Duodenal mucosa (tissue), 2 donors: Measurements from ENCODE around the gene CTCFL.
"Not testable (repeated sequence)": the region's sequence is repeated elsewhere in the genome, so short reads cannot be mapped to it uniquely, and the experiment has no call there.

Source experiments
- H3K27ac ChIP-seq: one replicate; pipeline ENCODE4 v1.7.0; 2013; ENCODE audit warnings: low read depth, low read length
- H3K27me3 ChIP-seq, 2 donors: one replicate each; pipeline ENCODE4 v1.7.0; 2013; ENCODE audit warnings: low read length in 2 of 2, control low read depth in 1 of 2; ENCODE audit not compliant: insufficient read depth in 2 of 2, control insufficient read depth in 1 of 2
- H3K36me3 ChIP-seq, 2 donors: one replicate each; pipeline ENCODE4 v1.7.0; 2013; ENCODE audit warnings: low read length in 2 of 2, control low read depth in 1 of 2; ENCODE audit not compliant: insufficient read depth in 2 of 2, control insufficient read depth in 1 of 2
- H3K4me1 ChIP-seq, 2 donors: one replicate each; pipeline ENCODE4 v1.7.0; 2013; ENCODE audit warnings: low read length in 2 of 2, control low read depth in 1 of 2; ENCODE audit not compliant: insufficient read depth in 2 of 2, control insufficient read depth in 1 of 2
- H3K4me3 ChIP-seq, 2 donors: one replicate each; pipeline ENCODE4 v1.7.0; 2013; ENCODE audit warnings: low read length in 2 of 2, low read depth in 1 of 2
- H3K9ac ChIP-seq, 2 donors: one replicate each; pipeline ENCODE4 v1.7.0; 2013; ENCODE audit warnings: low read length in 2 of 2, low read depth in 1 of 2
- H3K9me3 ChIP-seq, 2 donors: one replicate each; pipeline ENCODE4 v1.7.0; 2013; ENCODE audit warnings: low read length in 2 of 2, control low read depth in 1 of 2; ENCODE audit not compliant: control insufficient read depth in 1 of 2

Gene CTCFL

DNA sequence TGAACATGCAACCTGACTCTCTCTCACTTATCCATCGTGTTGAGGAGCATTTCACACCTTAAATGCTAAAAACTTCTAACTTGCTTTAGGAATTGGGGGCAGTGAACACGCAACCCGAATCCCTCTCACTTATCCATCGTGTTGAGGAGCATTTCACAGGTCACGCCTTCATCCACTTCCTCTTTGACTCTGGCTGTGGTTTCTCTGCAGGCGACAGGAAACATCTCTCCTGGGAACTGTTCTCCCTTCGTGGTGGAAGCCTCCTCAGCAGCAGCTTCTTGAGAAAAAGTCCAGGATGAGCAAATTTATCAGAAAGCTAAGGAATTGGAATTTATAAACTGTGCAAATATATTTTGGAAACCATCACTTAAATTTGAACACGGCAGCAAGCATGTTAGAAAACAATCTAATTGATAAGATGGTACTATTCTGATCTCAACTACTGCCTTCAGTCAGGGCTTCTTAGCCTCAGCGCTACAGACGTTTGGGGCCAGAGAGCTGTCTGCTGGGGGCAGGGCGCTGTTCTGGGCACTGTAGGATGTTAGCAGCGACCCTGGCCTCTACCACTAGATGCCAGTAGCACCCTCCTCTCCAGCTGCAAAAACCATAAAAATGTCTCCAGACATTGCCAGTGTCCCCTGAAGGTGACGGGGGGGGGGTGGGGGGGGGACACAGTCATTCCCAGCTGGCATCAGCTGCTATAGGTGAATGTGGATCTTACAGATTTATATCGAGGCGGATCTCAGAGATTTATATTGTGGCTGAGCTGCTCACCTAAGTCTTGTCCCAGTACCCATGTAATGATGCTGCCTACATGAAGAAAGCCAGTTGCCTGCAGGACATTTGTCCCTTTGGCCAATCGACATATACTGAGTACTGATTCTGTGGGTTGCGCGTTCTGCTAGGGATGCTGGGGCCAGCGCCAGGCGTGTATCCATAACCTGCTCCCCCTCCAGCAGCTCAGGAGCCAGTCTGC is 26.2 kb downstream of the CTCFL start:
- no peak overlapping the region for H3K4me3 ChIP-seq
- H3K9ac ChIP-seq: no peak overlapping the region
- H3K4me1 ChIP-seq: peaks cover 0 to 3% of the 10 kb centered on the region in 2 donors
- no peaks in the 10 kb centered on the region for H3K9me3 ChIP-seq
- peaks cover 5 to 14% of the 10 kb centered on the region in 2 donors for H3K27me3 ChIP-seq
- no peaks in the 10 kb centered on the region for H3K36me3 ChIP-seq
- H3K27ac ChIP-seq: no peak overlapping the region

GRCh38 chr20:57496592-57496991 is 28.3 kb downstream of the CTCFL start:
- H3K9me3 ChIP-seq: no peaks in the 10 kb centered on the region
- peaks cover 0 to 3% of the 10 kb centered on the region in 2 donors for H3K4me1 ChIP-seq
- H3K36me3 ChIP-seq: no peaks in the 10 kb centered on the region
- H3K9ac ChIP-seq: no peak overlapping the region
- H3K4me3 ChIP-seq: no peak overlapping the region
- no peak overlapping the region for H3K27ac ChIP-seq
- peaks cover 5 to 14% of the 10 kb centered on the region in 2 donors for H3K27me3 ChIP-seq

GRCh38 chr20:57495978-57496377 is 29.0 kb downstream of the CTCFL start:
- no peak overlapping the region for H3K4me3 ChIP-seq
- no peaks in the 10 kb centered on the region for H3K9me3 ChIP-seq
- H3K9ac ChIP-seq: no peak overlapping the region
- H3K27ac ChIP-seq: no peak overlapping the region
- no peaks in the 10 kb centered on the region for H3K36me3 ChIP-seq
- H3K27me3 ChIP-seq: peaks cover 5 to 14% of the 10 kb centered on the region in 2 donors
- H3K4me1 ChIP-seq: peaks cover 0 to 3% of the 10 kb centered on the region in 2 donors

- no peak overlapping the region for H3K4me3 ChIP-seq
- no peaks in the 10 kb centered on the region for H3K36me3 ChIP-seq
- no peak overlapping the region for H3K27ac ChIP-seq
- no peak overlapping the region for H3K9ac ChIP-seq
- H3K9me3 ChIP-seq: no peaks in the 10 kb centered on the region
- H3K4me1 ChIP-seq: peaks cover 0 to 3% of the 10 kb centered on the region in 2 donors
- peaks cover 0 to 7% of the 10 kb centered on the region in 2 donors for H3K27me3 ChIP-seq
Measured at GRCh38 chr20:57493091-57493615, 31.8 kb downstream of the CTCFL start.

- Histone ChIP-seq H3K4me1 (peaks cover 0 to 3% of the 10 kb centered on the region in 2 donors), H3K36me3 (no peaks in the 10 kb centered on the region), H3K4me3 (no peak overlapping the region), H3K9ac (no peak overlapping the region), H3K27me3 (no peaks in the 10 kb centered on the region), H3K9me3 (no peaks in the 10 kb centered on the region), H3K27ac (no peak overlapping the region)
Measured at GRCh38 chr20:57491373-57491772, 33.6 kb downstream of the CTCFL start.

GRCh38 chr20:57488277-57488676 is 36.7 kb downstream of the CTCFL start:
- H3K36me3 ChIP-seq, H3K4me3 ChIP-seq, H3K27me3 ChIP-seq, H3K4me1 ChIP-seq, H3K9me3 ChIP-seq, H3K27ac ChIP-seq, H3K9ac ChIP-seq: not testable (repeated sequence)

DNA sequence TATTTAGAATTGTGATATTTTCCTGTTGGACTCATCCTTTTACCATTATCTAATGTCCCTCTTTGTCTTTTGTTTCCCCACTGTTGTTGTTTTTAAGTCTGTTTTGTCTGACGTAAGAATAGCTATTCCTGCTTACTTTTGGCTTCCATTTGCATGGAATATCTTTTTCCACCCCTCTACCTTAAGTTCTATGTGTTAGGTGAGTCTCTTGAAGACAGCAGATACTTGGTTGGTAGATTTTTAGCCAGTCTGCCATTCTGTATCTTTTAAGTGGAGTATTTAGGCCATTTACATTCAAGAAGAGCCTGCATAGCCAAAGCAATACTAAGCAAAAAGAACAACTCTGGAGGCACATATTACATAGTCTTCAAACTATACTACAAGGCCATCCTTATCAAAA is 39.2 kb downstream of the CTCFL start:
- Histone ChIP-seq H3K27me3 (no peaks in the 10 kb centered on the region), H3K9ac (no peak overlapping the region), H3K36me3 (no peaks in the 10 kb centered on the region), H3K4me1 (no peaks in the 10 kb centered on the region), H3K9me3 (no peaks in the 10 kb centered on the region), H3K4me3 (no peak overlapping the region), H3K27ac (no peak overlapping the region)

DNA sequence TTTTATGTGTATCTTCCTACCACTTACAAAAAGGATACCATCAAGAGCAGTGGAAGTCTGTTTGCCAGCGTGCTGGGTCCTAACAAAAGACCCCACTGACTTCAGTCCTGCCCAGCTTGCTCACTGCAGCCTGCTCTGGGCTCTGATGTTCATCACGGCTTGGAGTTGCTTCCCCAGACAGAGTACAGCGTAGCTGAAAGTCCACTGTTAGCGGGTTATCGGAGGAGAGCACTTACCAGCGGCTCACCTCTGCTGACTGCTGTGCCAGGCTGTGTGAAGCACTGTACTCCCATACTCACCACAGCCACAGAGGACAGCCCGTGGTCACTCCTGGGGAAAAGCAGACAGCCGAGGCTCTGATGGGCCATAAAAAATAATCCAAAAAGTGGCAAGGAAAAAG is 40.2 kb downstream of the CTCFL start:
- Histone ChIP-seq H3K27ac (no peak overlapping the region), H3K4me1 (peaks cover 0 to 3% of the 10 kb centered on the region in 2 donors), H3K36me3 (no peaks in the 10 kb centered on the region), H3K9ac (no peak overlapping the region), H3K4me3 (no peak overlapping the region), H3K9me3 (no peaks in the 10 kb centered on the region), H3K27me3 (no peaks in the 10 kb centered on the region)

GRCh38 chr20:57483287-57484050 is 41.5 kb downstream of the CTCFL start:
- Histone ChIP-seq H3K9me3 (no peaks in the 10 kb centered on the region), H3K36me3 (no peaks in the 10 kb centered on the region), H3K27ac (no peak overlapping the region), H3K4me1 (peaks cover 0 to 3% of the 10 kb centered on the region in 2 donors), H3K4me3 (no peak overlapping the region), H3K27me3 (no peaks in the 10 kb centered on the region), H3K9ac (no peak overlapping the region)

GRCh38 chr20:57482796-57483195 is 42.1 kb downstream of the CTCFL start:
- Histone ChIP-seq H3K27me3 (peaks cover 0 to 4% of the 10 kb centered on the region in 2 donors), H3K36me3 (no peaks in the 10 kb centered on the region), H3K4me1 (peaks cover 0 to 3% of the 10 kb centered on the region in 2 donors), H3K9me3 (no peaks in the 10 kb centered on the region), H3K9ac (no peak overlapping the region), H3K4me3 (no peak overlapping the region), H3K27ac (no peak overlapping the region)
